Thyroid gland (tissue), 4 donors: ENCODE results near the gene NAALADL2.

Experiments
- CTCF ChIP-seq, 6 experiments: fragments of 200-600 bp in 3 of 6; fragments of 450-650 bp in 3 of 6; sonication (generic) in 3 of 6; IDR thresholded peaks; one replicate each; pipeline ENCODE4 v1.5.1; 2016 to 2019; ENCODE audit warnings: antibody characterized with exemption in 6 of 6, mild to moderate bottlenecking in 2 of 6, inconsistent platforms in 1 of 6, moderate library complexity in 1 of 6
- POLR2A ChIP-seq, 2 donors: fragments of 450-650 bp; IDR thresholded peaks; one replicate each; pipeline ENCODE4 v1.6.1; 2017; ENCODE audit warnings: antibody characterized with exemption in 2 of 2, mild to moderate bottlenecking in 2 of 2, moderate library complexity in 1 of 2

DNA sequence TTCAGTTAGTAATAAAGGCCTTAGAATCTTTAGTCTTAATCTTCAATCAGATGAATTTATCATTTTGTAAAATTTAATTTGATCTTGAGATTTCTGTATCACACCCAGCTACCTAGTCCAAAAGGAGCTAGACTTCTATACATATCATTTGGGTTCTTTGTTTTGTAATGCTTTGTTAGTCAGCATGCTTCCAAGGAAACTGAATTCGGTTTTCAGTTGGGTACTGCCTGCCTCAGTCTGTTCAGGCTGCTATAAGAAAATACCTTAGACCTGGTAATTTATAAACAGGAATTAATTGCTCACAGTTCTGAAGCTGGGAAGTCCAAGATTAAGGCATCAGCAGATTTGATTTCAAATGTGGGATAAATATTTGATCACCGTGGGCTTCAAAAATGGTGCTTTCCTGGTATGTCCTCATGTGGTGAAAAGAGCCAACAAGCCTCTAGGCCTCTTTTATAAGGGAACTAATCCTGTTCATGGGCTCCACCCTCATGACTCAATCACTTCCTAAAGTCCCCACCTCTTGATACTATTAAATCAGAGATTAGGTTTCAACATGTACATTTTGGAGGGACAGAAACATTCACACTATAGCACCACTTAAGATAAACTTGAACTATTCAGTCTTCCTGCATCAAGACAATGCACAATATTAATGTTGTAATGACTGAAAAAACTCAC, 800.7 kb downstream of the NAALADL2 start:
- TF ChIP-seq CTCF (IDR thresholded peaks at IDR 0.05) (no peak), POLR2A (IDR thresholded peaks at IDR 0.05) (no peak)
